CD4-positive, alpha-beta T cell treated with Interleukin-4 for 1 hour (primary cell): Measurements from ENCODE around the gene GLDN.
"Not testable (repeated sequence)": the region's sequence is repeated elsewhere in the genome, so short reads cannot be mapped to it uniquely, and the experiment has no call there.

Experiments used
- DNase-seq, 2 donors: peaks; one replicate each; pipeline ENCODE4 v3.0.0-alpha.2; 2020 to 2022

The GLDN gene

GRCh38 chr15:51396921-51397320 lies 55.5 kb downstream of the GLDN start:
- no peak for DNase-seq

GRCh38 chr15:51398626-51399025 lies 57.2 kb downstream of the GLDN start:
- no peak for DNase-seq

GRCh38 chr15:51401051-51401780 lies 59.8 kb downstream of the GLDN start:
- no peak for DNase-seq

GRCh38 chr15:51401872-51402517 lies 60.5 kb downstream of the GLDN start:
- DNase-seq: peak in 1 of 2 donors; percentile 20

- DNase-seq: no peak
These were observed 61.8 kb downstream of the GLDN start for GRCh38 chr15:51403072-51403878.

GRCh38 chr15:51403946-51404695 lies 62.7 kb downstream of the GLDN start:
- DNase-seq: no peak

- DNase-seq: no peak
These were observed 64.5 kb downstream of the GLDN start for GRCh38 chr15:51405693-51406523.

GRCh38 chr15:51414256-51414860 lies 72.9 kb downstream of the GLDN start:
- DNase-seq: no peak

GRCh38 chr15:51416129-51416528 lies 74.7 kb downstream of the GLDN start:
- no peak for DNase-seq

- not testable (repeated sequence) for DNase-seq
These were observed 81.6 kb downstream of the GLDN start for GRCh38 chr15:51423040-51423439.

GRCh38 chr15:51424780-51425179 lies 83.3 kb downstream of the GLDN start:
- DNase-seq: no peak

- DNase-seq: no peak
These were observed 84.1 kb downstream of the GLDN start for GRCh38 chr15:51425517-51426040.

- no peak for DNase-seq
These were observed 97.1 kb downstream of the GLDN start for GRCh38 chr15:51438526-51438925.

GRCh38 chr15:51443282-51443914 lies 101.9 kb downstream of the GLDN start:
- DNase-seq: no peak

GRCh38 chr15:51444112-51444511 lies 102.7 kb downstream of the GLDN start:
- DNase-seq: no peak

GRCh38 chr15:51444807-51445206 lies 103.4 kb downstream of the GLDN start:
- no peak for DNase-seq

- DNase-seq: not testable (repeated sequence)
These were observed 104.7 kb downstream of the GLDN start for GRCh38 chr15:51446029-51446744.

- no peak for DNase-seq
These were observed 106.6 kb downstream of the GLDN start for GRCh38 chr15:51447855-51448621.
